GM12892 (cell line): ENCODE measurements around the gene L1CAM.

Source experiments
- POLR2A ChIP-seq: IDR thresholded peaks from 2 replicates; pipeline ENCODE4 v1.6.1; 2011; ENCODE audit warnings: low read depth, low read length, control low read depth
- TAF1 ChIP-seq: IDR thresholded peaks from 2 replicates; pipeline ENCODE4 v1.6.1; 2011; ENCODE audit warnings: low read depth, mild to moderate bottlenecking, control low read depth, low read length, borderline replicate concordance

- TF ChIP-seq TAF1: no peak
- TF ChIP-seq POLR2A: no peak
These were observed 34.6 kb upstream of the L1CAM start for GRCh38 chrX:153920546-153920945.
